ENCODE results near the gene EPHA4.

Gene EPHA4

GRCh38 chr2:221572219-221572820 lies at the start of gene EPHA4:
Gene EPHA4, minus strand, starts transcription at chr2:221572304. Its CDS starts 56 bp downstream, at chr2:221572248.
- no peak for FAIRE-seq

- no peak for FAIRE-seq
These were observed 45.9 kb upstream of the EPHA4 start for GRCh38 chr2:221618007-221618406.

- no peak for FAIRE-seq
These were observed 44.5 kb upstream of the EPHA4 start for GRCh38 chr2:221616561-221616960.

GRCh38 chr2:221614274-221614673 lies 42.2 kb upstream of the EPHA4 start:
- FAIRE-seq = no peak

- no peak for FAIRE-seq
These were observed 40.7 kb upstream of the EPHA4 start for GRCh38 chr2:221612800-221613199.

- no peak for FAIRE-seq
These were observed 40.1 kb upstream of the EPHA4 start for GRCh38 chr2:221612161-221612560.

GRCh38 chr2:221610675-221611074 lies 38.6 kb upstream of the EPHA4 start:
- FAIRE-seq = no peak

GRCh38 chr2:221610255-221610654 lies 38.2 kb upstream of the EPHA4 start:
- FAIRE-seq = no peak

GRCh38 chr2:221608442-221608841 lies 36.3 kb upstream of the EPHA4 start:
- FAIRE-seq = no peak

- no peak for FAIRE-seq
These were observed 34.3 kb upstream of the EPHA4 start for GRCh38 chr2:221606424-221606823.

GRCh38 chr2:221605751-221606240 lies 33.7 kb upstream of the EPHA4 start:
- no peak for FAIRE-seq

GRCh38 chr2:221602938-221603337 lies 30.8 kb upstream of the EPHA4 start:
- FAIRE-seq = no peak

- no peak for FAIRE-seq
These were observed 29.3 kb upstream of the EPHA4 start for GRCh38 chr2:221601376-221601775.

GRCh38 chr2:221600388-221600787 lies 28.3 kb upstream of the EPHA4 start:
- FAIRE-seq = no peak

GRCh38 chr2:221596192-221596591 lies 24.1 kb upstream of the EPHA4 start:
- no peak for FAIRE-seq

- no peak for FAIRE-seq
These were observed 18.8 kb upstream of the EPHA4 start for GRCh38 chr2:221590861-221591365.

- no peak for FAIRE-seq
These were observed 17.6 kb upstream of the EPHA4 start for GRCh38 chr2:221589696-221590095.

- FAIRE-seq = no peak
These were observed 16.3 kb upstream of the EPHA4 start for GRCh38 chr2:221588306-221588985.

GRCh38 chr2:221581986-221582385 lies 9.9 kb upstream of the EPHA4 start:
- FAIRE-seq = no peak

GRCh38 chr2:221574231-221574570 lies 2.1 kb upstream of the EPHA4 start:
- FAIRE-seq = no peak

GRCh38 chr2:221573430-221574230 lies 1.5 kb upstream of the EPHA4 start:
- no peak for FAIRE-seq

- no peak for FAIRE-seq
These were observed 821 bp upstream of the EPHA4 start for GRCh38 chr2:221572821-221573429.

GRCh38 chr2:221571551-221572218 lies 419 bp downstream of the EPHA4 start:
- no peak for FAIRE-seq
